ENCODE measurements around the gene NSD1. TPM values are rescaled to one million over a fixed set of nuclear protein-coding genes. Genes with fewer than 3 reads are reported as not detected.

The NSD1 gene
- total and polyA plus RNA-seq, 2 of the 8 experiments (the other 6 are each of a cell fraction or from before 2014, with no cell fraction given) = 22.8 to 168 TPM

GRCh38 chr5:177332031-177332895, 198.7 kb downstream of the NSD1 start (continued):
- TF ChIP-seq CHD7 (IDR thresholded peaks at IDR 0.05; ENCODE audit: insufficient replicate concordance, low read length) (no peak), CBX5 (IDR thresholded peaks at IDR 0.05; ENCODE audit: low read depth, low read length) (no peak), MAX (IDR thresholded peaks at IDR 0.05) (no peak), CTCF (IDR thresholded peaks at IDR 0.05; ENCODE audit: control extremely low read depth in 1 of 3, insufficient read depth in 1 of 3, low read depth in 1 of 3, low read length in 3 of 3) (no peak), SIX5 (IDR thresholded peaks at IDR 0.05; ENCODE audit: low read depth, low read length) (no peak), NANOG (IDR thresholded peaks at IDR 0.05; ENCODE audit: insufficient read depth, low read depth, low read length, poor library complexity, severe bottlenecking) (no peak), TCF12 (IDR thresholded peaks at IDR 0.05; ENCODE audit: low read depth, low read length) (no peak)
